ENCODE data around the gene PALLD.
"Not testable (repeated sequence)": the region's sequence is repeated elsewhere in the genome, so short reads cannot be mapped to it uniquely, and the experiment has no call there.

Gene PALLD

DNA sequence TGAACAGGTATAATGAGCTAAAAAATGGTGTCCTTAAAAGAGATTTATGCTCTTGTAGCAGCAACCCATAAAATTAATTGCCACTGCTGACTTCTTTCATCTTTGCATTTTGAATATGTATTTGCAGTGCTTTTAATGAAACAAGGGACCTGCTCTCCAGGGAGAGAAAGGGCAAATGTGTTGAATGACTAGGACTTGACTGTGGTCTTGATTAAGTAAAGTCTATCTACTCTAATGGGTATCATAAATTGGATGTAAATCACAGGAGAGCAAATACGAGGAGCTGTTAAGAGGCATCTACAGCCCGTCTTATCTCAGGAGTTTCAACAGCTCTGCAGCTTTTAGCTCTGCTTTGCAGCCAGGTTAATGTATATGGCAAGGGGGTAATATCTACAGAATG, 216.4 kb downstream of the PALLD start:
- no peak for DNase-seq

DNA sequence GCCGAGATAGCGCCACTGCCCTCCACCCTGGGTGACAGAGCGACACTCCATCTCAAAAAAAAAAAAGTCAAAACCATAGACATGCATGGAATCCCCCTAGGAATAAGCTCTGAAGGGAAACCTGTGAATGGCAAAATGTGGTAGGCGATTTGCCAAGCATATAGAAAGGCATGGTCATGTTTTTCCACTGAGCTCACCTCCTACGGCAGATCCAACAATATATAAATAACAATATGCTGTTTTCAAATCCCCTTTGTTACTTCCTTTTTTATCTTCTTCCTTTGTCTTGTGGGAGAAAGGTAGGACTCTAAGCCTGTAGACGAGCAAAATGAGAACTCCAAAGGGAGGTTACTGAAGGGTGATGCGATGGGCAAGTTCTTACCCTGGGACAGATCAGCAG, 219.0 kb downstream of the PALLD start:
- no peak for DNase-seq

DNA sequence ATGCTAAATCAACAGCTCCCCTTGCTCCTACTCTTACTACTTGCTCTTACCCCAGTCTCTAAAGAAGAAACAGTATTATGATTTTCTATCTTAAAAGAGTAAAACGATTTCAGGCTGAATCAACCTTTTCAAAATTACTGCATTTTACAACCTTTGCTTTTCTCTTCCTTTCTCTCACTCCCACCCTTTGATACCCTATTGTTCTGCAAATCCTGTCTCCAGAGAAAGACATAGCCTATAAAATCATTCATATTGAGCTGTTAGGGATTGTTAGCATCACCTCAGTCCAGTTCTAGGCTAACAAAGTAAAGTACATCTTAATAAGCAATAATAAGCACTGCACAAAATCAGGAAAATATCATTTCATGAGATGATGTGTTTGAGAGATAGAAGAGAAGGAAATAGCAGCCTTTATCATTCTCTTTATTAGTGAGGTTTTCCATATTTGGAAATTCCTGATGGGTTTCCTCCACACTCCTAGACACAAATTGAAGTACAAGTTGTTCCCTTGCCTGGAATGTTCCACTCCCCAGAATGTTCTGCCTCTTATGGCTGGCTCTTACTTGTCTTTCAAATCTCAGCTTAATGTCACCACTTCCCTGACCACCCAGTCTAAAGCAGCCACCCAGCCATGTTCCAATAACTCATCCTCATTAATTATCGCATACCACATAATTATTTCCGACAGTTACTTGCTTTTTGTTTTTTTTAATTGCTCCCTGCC, 219.7 kb downstream of the PALLD start:
- DNase-seq = no peak

DNA sequence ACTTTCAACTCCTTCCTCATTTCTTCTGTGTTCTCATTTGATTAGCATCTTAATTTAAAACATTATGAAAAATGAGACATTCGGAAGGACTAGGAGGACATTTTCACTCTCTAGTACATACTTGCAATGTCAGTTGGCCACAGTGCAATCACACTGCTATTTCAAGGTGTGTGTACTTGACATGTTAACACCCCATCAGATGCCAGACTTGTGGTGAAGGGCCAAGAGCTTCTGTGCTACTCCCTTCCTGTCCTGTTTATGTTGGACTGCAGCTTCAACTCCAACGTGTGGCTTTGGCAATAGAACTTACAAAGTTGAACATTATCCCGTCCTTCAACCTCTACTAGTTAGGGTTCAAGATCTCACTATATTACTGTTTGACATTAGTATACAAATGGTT, 221.0 kb downstream of the PALLD start:
- DNase-seq = no peak

DNA sequence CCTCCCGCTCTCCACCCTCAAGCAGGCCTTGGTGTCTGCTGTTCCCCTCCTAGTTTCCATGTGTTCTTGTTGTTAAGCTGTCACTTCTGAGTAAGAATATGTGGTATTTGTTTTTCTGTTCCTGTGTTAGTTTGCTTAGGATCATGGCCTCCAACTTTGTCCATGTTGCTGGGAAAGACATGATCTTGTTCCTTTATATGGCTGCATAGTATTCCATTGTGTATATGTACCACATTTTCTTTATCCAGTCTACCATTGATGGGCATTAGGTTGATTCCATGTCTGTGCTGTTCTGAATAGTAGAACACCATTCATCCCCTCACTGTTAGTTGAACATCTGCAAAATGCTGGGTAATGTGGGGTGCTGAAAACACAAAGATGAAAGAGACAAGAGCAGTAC, 222.9 kb downstream of the PALLD start:
- DNase-seq = no peak

DNA sequence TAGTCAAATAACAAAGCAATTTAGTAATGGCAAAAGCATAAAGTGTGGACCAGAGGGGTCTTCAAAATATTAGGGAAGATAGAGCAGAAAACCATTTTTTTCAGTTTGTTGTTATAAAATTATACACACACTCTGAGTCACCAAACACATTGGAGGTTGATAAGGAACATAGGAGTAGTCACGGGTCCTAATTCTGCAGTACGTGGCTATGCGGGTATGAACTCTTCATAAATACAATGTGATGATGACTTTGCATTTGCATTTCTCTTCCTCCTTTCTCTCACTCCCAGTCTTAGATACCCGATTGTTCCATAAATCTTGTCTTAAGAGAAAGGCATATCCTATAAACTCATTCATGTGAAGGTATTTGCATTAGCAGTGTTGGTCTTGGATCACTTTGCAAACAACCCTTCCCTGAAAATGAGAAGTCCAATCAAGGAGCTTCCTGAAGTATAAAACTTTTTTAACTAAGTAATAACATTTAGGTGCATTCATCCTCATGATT, 223.6 kb downstream of the PALLD start:
- no peak for DNase-seq

DNA sequence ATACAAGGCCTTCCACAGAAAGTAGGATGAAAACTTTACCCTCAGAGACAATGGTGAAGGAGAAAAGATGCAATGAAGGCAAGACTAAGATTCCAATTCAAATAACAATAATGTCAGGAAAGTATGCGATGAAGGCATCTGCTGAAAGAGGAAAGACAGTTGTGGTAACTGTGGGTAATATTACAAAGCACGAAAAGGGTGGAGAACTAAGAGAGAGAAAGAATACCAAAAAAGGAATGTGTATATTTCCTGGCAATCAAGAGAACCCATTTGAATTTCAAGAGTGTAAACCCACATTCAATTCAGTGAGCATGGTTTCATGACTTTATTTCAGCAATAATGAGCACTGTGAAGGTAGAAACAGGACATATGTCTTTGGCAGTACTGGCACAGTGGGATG, 225.5 kb downstream of the PALLD start:
- no peak for DNase-seq

DNA sequence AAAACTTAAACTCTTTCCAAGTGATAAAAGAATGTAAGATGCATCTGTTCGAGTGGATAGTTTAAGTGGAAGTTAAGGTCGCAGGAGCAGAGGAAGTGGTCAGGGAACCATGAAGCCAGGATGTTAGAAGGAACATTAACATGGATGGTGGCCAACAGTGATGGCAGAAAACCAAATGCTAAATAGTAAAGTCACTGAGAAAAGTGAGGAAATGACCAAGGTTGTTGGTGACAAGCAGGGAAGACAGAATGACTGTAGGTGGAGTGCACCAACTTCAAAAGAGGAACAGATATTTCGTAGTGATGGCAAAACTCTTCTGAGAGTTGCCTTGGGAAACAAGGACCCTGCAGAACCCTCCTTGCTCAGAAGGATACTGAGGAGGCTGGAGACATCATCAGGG, 226.2 kb downstream of the PALLD start:
- no peak for DNase-seq

DNA sequence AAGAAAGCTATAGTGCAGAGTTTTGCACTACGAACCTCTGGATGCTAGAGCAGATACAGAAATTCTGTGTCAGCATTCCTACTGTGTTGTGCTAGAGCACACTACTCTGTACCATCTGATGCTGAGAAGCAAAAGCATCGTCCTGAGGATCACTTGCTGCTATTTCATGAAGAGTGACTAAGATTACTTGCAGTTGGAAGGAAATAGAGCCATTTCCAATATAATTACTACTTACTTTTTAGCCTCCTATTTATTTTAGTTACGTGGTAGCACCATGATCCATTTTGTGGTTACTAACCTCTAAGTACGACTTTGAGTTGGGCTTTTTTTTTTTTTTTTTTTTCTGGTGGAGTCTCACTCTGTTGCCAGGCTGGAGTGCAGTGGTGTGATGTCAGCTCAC, 226.7 kb downstream of the PALLD start:
- DNase-seq = no peak

DNA sequence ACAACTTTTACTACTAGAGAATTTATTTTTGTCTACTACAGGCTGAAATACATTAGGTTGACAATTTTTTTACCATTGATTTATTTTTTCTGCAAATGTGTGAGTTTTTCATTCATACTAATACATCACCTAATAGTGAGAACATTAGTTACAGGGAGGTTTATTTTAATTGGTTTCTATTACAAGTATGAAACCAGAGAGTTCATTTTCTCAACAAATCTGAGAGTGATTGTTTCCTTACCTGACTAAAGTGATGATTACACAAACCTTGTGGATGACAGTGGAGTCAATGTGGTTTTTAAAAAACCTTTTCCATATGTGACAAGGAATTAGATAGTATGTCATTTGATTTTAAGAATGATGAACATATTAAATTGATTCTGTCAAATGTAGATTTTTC, 227.4 kb downstream of the PALLD start:
- no peak for DNase-seq

DNA sequence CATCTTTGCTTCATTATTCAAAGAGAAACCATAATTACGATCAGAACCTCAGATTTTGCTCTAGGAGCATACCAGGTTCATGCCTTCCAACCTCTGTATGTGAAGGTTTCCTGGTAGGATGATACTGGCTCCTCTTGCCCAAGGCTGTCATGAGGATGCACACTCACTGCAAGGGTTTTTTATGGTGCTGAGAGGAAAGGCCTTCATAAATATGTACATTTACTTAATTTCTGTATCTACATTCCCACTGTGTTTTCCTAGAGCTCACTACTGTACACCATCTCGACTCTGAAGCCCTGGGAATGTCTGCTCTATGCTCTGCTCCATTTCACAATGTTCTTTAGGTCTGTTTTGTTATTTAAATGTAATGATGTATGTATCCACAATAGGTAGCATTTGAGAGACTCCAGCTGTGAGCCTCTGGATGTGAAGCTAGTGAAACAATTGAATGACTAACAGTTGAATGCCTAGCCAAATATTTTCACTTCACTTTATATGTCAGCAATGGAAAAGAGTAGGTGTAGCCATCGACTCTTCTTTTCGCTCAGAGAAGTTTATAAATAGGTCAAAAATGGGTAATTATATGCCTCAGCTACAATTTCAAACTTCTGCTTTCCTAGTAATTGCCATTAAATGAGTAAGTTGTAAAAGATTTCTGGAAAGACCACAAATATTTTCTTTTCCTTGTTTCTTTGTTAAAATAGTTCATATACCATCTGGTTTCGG, 228.0 kb downstream of the PALLD start:
- no peak for DNase-seq

DNA sequence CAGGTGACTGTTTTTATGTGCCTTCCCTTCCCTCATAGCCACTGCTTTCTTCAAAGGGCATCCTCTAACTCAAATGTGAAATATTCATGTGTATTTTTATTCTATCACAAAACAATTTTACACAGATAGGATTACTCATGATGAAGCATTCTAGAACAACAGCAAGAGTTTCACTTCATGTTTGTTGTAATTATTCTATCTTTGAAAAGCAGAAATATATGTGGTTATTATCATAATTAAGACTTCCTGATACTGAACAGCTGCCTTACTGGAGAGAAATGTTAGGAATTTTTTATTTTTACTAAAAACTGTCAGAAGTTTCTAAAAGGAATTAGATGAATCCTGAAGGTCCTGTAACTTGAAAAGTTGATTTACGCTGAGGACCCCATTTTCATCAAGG, 229.1 kb downstream of the PALLD start:
- no peak for DNase-seq

DNA sequence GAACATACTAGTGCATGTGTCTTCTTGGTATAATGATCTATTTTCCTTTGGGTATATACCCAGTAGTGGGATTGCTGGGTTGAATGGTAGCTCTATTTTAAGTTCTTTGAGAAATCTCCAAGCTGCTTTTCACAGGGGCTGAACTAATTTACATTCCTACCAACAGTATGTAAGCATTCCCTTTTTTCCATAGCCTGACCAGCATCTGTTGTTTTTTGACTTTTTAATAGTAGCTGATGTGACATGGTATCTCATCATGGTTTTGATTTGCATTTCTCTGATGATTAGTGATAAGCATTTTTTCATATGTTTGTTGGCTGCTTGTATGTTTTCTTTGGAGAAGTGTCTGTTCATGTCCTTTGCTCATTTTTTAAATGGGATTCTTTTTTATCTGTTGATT, 230.3 kb downstream of the PALLD start:
- not testable (repeated sequence) for DNase-seq

DNA sequence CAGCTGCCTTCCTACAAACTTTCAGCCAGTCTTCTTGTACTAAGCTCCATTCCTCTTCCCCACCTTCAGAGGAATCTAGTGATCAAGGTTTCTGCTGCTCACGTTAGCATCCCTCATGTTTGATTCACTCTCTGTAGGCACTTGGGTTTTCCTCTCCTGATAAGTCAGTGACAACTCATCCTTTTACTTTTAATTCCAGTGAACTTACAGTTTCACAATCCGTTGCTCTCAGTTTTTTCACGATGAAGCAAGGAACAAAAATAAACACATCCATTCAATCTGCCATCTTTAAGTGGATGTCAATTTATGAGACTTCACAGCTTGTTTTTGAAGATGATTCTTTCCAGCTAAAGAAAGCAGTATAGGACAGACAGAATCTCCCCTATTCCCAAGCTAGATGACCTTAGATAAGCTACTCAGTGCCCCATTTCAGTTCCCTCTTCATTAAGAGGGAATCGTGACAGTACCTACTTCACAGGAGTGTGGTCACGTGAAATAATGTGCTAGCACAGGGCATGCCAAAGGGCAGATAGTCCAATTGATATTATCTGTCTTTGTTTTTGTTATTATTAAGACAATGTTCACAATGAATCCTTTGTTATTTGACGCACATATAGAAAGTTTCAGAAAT, 234.3 kb downstream of the PALLD start:
- DNase-seq = no peak

DNA sequence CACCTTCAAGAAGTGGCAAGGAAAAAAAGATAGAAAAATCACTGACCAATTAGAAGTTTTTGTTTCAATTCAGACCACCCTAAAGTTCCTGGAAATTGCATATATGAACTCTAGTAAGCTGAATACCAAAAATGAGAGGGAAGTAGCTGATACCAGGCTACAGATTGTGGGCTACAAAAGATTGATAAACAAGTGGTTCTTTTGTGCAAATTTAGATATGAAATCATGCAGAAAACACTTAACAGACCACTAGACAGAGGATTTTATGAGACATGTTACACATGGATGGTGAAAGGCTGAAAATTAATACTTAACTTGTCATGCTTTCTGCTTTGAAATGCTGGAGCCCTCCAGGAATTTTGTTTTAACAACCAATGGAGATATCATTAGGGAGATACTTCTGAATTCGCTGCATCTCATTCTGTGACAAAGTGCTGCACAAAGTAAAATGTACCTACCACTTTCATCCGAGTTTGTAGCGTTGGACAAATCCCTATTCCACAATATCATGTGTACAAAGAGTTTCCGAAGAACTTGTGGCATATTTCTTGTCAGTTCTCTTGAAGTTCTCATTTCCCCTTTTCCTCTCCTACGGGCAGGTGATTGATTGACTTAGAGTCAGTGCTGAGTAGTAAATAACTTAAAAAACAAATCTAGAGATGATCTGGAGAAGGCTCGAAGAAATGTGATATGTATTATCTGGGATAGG, 235.0 kb downstream of the PALLD start:
- DNase-seq = no peak

DNA sequence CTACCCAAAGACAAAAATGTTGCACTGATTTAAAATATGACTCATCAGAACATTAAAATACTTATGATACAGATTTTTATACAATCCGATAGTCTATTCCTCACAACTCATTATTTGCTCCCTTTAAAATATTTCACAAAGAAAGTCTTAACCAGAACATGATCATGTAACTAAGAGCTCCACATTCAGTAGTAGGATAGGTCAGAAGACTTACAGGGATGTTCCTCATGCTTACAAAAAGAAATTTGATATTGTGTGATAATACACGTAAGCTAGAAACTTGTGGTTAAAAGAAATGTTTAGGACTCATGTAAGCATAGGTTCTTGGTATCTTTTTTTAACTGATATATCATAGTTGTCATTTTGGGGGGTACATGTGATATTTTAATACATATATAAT, 235.9 kb downstream of the PALLD start:
- no peak for DNase-seq

DNA sequence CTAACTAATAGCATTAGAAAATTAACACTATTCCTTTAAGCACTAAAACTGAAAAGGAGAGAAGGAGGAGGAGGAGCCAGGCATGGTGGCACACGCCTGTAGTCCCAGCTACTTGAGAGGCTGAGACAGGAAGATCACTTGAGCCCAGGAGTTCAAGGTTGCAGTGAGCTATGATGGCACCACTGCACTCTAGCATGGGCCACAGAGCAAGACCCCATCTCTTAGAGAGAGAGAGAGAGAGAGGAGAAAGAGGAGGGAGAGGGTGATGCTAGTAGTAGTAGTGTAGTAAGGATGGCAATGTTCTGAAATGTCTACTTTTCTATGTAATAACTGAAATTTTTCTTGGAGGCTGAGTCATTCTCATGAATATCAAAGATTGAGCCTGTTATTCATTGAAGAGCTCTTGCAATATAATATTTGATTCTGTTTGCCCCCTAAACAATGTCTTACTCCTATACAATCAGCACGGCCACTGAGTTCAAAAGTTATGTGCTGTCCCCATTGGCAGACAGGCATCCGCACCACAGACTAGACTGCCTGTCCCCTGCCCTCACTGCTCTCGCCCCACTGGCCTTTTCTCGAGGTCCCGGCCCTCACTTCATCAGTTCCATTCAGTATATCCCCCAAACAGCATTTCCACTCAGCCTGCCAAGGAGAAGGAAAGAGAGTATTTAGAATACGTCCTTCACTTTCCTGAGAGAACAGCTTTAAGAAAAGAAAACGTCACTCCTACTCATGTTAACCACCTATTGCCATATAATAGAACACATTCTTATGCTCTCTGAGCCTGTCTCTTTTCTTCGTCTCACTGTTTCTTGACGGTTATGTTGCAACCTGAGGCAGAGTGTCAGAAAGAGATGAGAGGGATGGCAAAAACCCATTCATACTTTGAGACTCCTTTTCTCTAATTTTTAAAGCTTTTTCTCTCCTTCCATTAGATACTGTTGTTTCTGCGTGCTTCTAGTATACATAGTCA, 238.1 kb downstream of the PALLD start:
- no peak for DNase-seq

DNA sequence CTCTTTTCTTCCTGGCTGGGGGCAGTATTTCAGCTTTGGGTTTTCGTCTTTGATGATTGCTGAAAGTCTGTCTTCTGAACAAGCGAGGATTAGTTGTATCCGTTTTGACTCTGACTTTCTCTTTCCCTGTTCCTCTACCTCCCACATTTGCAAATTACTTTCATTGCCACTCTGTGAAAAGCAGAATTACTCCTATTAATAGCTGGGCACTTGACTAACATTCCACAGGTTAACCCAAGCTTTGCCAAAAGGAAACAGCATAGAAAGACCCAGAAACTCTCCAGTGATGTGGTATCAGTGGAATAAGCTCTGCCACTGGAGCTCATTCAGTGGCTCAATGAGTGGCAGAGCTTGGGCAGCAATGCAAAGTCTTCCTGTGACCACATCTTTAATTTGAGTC, 238.9 kb downstream of the PALLD start:
- DNase-seq = no peak

DNA sequence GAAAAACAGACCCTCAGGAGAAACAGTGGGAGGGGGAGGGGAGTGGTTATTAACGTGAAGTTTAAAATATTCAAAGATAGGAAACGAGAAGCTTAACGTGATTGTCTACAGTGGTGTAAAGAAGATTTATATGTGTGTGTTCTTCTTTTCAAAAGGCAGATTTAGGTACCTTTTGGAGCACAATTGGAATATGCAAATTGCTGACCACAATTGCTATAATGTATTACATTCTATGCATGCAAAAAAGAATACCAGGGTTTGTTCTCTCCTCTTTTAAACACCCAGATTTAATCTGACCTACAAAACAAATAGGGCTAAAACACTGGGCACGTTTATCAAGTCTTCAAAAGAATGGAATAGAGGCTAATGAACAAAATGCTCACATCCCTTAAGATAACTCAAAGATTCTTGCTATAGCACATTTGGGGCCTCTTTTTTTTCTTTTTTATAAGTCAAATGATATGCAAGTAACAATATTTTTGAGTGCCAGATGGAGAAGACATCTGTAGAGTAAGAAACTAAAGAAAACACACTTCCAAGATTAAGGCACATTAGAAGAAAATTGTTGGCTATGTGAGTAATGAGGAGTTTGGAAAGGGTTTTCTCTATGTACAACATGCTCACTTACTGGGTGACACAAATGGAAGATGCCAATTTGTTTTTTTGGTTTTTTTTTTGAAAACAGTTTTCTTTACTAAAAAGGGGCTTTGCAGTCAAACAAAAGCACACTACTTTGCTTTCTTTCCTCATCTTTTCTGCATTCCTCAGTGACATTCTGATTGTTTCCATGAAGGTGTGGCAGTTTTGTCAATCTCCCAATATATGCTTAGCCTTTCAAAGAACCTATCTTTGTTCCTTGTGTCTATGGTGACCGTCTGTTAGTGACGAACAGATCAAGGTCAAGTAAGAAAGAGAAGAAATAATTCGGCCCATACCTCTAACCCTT, 240.3 kb downstream of the PALLD start:
- no peak for DNase-seq

DNA sequence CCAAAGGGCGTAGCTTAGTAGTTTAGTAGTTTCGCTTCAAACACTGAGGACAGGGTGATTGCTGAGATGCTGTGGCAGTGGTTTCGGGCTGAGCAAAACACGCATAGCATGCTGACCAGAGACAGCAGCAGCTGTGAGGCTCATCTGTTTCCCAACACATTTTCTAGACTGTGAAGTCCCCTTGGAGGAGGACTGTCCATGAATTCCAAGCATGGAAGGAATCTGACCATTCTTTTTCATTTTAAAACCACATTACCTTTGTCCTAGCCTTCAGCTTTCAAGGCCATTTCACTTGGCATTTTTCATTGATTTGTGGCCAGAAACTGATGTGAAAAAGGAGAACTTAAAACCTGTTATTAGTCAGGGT, 240.9 kb downstream of the PALLD start:
- DNase-seq = no peak

DNA sequence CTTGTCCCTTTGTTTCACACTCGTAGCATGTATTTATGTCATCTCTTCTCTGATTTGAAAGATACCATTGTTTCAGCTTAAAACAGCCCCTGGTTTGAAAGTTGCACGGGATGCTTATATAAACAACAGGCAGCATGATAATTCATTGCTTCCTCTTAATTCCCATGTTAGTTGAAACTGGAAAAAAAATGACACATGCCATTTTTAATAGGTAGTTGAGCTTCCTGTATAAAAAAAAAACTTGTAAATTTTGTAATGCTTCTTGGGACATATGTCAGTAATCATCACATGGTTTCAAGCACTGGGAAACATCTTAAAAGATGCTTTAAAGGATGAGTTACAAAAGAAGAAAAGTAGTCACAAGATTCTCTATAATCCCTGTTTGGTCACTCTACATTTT, 243.0 kb downstream of the PALLD start:
- DNase-seq = no peak
